ENCODE results near the gene ARL15. TPM values are rescaled to one million over a fixed set of nuclear protein-coding genes. Genes with fewer than 3 reads are reported as not detected.

Gene ARL15
- total and polyA plus RNA-seq, 9 of the 15 experiments (the other 6 are each of a cell fraction or from before 2014, with no cell fraction given) = 18.5 to 80.4 (median 57.0) TPM

DNA sequence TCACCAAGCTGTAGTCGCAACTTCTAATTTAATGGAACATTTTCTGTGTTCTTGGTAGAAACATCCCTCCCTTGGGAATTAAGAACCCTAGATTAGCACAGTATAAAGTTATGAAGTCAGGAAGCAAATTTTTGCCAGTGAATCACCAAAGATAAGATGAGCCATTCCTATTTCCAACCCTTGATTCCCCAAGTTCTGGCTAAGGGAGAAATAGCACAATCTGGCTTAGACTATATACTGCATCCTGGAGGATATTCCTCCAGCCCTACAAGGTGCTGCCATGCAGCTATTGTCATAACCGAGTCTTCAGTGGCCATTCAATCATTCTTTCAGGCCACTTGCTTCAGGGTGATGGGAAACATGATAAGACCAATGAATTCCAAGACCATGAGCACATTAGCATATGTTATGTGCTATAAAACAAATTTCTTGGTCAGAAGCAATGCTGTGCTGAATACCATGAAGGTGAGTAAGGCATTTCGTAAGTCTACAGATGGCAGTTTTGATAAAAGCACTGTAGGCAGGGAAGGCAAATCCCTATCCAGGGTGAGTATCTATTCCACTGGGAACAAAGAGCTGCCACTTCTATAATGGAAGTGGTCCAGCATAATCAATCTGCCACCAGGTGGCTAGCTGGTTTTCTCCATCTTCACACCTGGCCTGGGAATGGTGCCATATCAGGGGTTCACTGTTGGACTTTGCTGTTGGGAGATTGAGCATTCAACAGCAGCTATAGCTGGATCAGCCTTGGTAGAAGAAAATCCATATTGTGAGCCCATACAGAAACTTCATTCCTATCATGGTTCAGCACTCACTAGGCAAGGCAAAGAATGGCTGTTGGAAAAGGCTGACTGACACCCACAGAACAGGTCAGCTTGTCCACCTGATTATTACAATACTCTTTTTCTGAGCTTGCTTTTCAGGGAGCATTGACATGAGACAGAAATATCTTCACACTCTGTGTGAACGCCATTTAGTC is 19.6 kb upstream of the ARL15 start:
- no peak for DNase-seq (ENCODE audit: extremely low read depth in 1 of 4, low spot score in 3 of 4)
- H3K4me2 ChIP-seq (ENCODE audit: insufficient read depth, low read length) = no peak overlapping the region
- no peak for ATAC-seq
- H2AFZ ChIP-seq (ENCODE audit: low read depth, low read length) = no peak overlapping the region
- H3K9ac ChIP-seq (ENCODE audit: insufficient read depth in 1 of 2, low read depth in 2 of 2, low read length in 2 of 2) = no peak overlapping the region
- 90% methylated on average over 4 of the region's 4 CpGs for WGBS (ENCODE audit: insufficient coverage, low coverage, missing lambda C conversion rate)
- H3K4me1 ChIP-seq (replicated peaks in 1 of 2; ENCODE audit: control insufficient read depth in 2 of 2, insufficient read depth in 2 of 2, low read length in 2 of 2) = peaks cover 8 to 31% of the 10 kb centered on the region in 2 experiments
- intact Hi-C loops (cut with micrococcal nuclease) (loop anchor here (5.0 kb wide), 1 partner anchor 62 kb away; no protein-coding TSS in a partner anchor), in situ Hi-C loops (cut with MboI) (no loop called here)
- H3K9me3 ChIP-seq (replicated peaks; ENCODE audit: control insufficient read depth, insufficient read depth, low read depth, low read length) = peaks cover 23% of the 10 kb centered on the region
- ChIA-PET CTCF (ENCODE audit: low intra/inter-chr PET ratio) (no interaction called here), POLR2A (interaction anchor here (0.6 to 1.3 kb wide), 5 partner anchors 13 to 44 kb away, joined by 3 to 6 read pairs (median 3); no protein-coding TSS in a partner anchor)
- no peak overlapping the region for H3K27ac ChIP-seq (ENCODE audit: extremely low read depth, low read depth, low read length)
- BruUV-seq (replicated peaks) = TSS peak; percentile 8
- H3K4me3 ChIP-seq = no peak overlapping the region
- H3K27me3 ChIP-seq (ENCODE audit: control insufficient read depth in 2 of 2, insufficient read depth in 2 of 2, low read length in 2 of 2) = no peaks in the 10 kb centered on the region
- no peaks in the 10 kb centered on the region for H4K20me1 ChIP-seq (replicated peaks; ENCODE audit: control insufficient read depth, insufficient read depth, low read length)
- H3K79me2 ChIP-seq (ENCODE audit: control insufficient read depth, insufficient read depth, low read length) = peaks cover 51% of the 10 kb centered on the region
- H3K9me1 ChIP-seq (ENCODE audit: control insufficient read depth, insufficient read depth, low read length) = no peaks in the 10 kb centered on the region
- peaks cover 90% of the 10 kb centered on the region for H3K36me3 ChIP-seq (ENCODE audit: control insufficient read depth, insufficient read depth, low read length)
- no peak for FAIRE-seq
- TF ChIP-seq ARID1B (IDR thresholded peaks at IDR 0.05) (0 out of 2 replicates have a peak, but pooled peaks have one; percentile 17), HMGN3 (IDR thresholded peaks at IDR 0.05; ENCODE audit: borderline replicate concordance, extremely low read depth, insufficient read length, low read depth, low read length) (no peak), MCM2 (IDR thresholded peaks at IDR 0.05; ENCODE audit: low read depth) (no peak), SNRNP70 (optimal IDR thresholded peaks at IDR 0.05; ENCODE audit: low read depth, low read length) (no peak), EP400 (IDR thresholded peaks at IDR 0.05) (no peak), ZBED1 (IDR thresholded peaks at IDR 0.05) (no peak), NCOA6 (IDR thresholded peaks at IDR 0.05) (no peak), SAP30 (IDR thresholded peaks at IDR 0.05; ENCODE audit: borderline replicate concordance, insufficient read depth, low read depth, low read length, poor library complexity, severe bottlenecking) (no peak), ZNF232 (CRISPR knock-in tag; IDR thresholded peaks at IDR 0.05) (no peak), CREM (IDR thresholded peaks at IDR 0.05; ENCODE audit: low read depth) (no peak), POLR2H (tag; IDR thresholded peaks at IDR 0.05; ENCODE audit: low read depth) (no peak), TCF3 (CRISPR knock-in tag; IDR thresholded peaks at IDR 0.05) (0 out of 2 replicates have a peak, but pooled peaks have one; percentile 5), CEBPB (tag; IDR thresholded peaks at IDR 0.05) (peak; percentile 72)
- TF ChIP-seq, protein P1, sequence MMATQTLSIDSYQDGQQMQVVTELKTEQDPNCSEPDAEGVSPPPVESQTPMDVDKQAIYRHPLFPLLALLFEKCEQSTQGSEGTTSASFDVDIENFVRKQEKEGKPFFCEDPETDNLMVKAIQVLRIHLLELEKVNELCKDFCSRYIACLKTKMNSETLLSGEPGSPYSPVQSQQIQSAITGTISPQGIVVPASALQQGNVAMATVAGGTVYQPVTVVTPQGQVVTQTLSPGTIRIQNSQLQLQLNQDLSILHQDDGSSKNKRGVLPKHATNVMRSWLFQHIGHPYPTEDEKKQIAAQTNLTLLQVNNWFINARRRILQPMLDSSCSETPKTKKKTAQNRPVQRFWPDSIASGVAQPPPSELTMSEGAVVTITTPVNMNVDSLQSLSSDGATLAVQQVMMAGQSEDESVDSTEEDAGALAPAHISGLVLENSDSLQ (IDR thresholded peaks at IDR 0.05) = no peak
- TF ChIP-seq, protein P2, sequence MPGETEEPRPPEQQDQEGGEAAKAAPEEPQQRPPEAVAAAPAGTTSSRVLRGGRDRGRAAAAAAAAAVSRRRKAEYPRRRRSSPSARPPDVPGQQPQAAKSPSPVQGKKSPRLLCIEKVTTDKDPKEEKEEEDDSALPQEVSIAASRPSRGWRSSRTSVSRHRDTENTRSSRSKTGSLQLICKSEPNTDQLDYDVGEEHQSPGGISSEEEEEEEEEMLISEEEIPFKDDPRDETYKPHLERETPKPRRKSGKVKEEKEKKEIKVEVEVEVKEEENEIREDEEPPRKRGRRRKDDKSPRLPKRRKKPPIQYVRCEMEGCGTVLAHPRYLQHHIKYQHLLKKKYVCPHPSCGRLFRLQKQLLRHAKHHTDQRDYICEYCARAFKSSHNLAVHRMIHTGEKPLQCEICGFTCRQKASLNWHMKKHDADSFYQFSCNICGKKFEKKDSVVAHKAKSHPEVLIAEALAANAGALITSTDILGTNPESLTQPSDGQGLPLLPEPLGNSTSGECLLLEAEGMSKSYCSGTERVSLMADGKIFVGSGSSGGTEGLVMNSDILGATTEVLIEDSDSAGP (CRISPR knock-in tag; IDR thresholded peaks at IDR 0.05) = no peak
- TF ChIP-seq, protein P3, sequence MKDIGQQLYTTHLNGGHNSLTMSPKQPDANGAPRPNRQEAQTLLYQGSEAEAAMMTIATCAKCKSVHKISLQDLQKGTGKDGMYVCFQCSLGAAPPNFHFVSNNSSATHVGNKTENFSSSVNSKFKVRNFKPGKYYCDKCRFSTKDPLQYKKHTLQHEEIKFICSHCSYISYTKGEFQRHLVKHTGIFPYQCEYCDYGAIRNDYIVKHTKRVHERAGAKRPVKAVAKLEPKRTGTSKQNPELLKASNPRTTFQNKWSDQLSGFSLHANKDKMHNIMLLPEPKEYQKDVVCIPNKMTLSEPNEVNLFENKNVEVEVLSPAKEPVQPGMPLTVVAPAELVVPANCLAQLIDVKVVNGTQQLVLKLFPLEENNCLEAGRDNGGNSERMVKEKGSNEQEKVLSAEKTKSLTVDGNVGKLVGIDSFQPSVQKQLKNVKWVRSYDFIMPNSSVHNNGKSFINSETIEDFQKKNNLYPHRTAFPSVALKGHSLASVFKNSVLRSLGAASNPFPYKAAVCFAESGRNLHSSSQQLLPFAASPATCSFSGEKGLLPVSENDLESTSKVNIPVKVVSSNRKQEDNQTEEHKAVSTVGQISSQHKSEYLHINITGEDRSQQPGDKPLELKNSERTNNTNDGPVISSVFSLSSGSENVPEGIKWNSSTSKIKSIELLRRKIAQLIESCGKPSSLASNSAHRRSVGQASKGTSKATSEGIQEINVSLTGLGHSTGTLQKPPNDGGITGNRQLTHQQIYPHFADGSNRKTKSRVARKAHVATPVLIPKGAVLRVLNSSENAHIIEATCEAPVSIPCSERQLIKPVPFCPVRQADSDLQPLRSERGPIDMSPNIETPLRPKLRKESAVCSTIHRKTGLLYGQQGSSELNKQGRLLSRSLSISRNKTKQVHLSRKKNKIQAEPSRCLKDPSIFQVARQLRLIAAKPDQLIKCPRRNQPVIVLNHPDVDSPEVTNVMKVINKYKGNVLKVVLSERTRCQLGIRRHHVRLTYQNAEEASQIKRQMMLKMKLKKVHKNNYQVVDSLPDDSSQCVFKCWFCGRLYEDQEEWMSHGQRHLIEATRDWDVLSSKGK (CRISPR knock-in tag; IDR thresholded peaks at IDR 0.05) = no peak

Data from K562 (cell line).